H1 (cell line): ENCODE results near the gene GJA10. TPM values are rescaled to one million over a fixed set of nuclear protein-coding genes. Genes with fewer than 3 reads are reported as not detected.

ENCODE experiments used
- CTCF ChIA-PET: fragments of 300-600 bp; sonication (Branson Sonifier 250); formaldehyde crosslinking; loops from one replicate; lab custom pipeline; 2021; ENCODE audit not compliant: partially characterized antibody; lab: Charles Lee
- POLR2A ChIA-PET: fragments of 300-600 bp; sonication (Branson Sonifier 250); formaldehyde crosslinking; loops from one replicate; lab custom pipeline; 2021; ENCODE audit warnings: inconsistent platforms; ENCODE audit not compliant: partially characterized antibody; lab: Charles Lee
- DNase-seq, 2 experiments: peaks; one replicate each; pipeline versions ENCODE4 v3.0.0 to v3.0.0-alpha.2; 2010 to 2022; ENCODE audit warnings: low spot score in 2 of 2, low read depth in 1 of 2, mixed read lengths in 1 of 2
- FAIRE-seq: peaks from 2 replicates; lab custom pipeline; 2011; peaks lifted over from hg19 to GRCh38; lab: Jason Lieb, UNC
- H2AFZ ChIP-seq: 2 replicates; pipeline ENCODE4 v1.8.1; 2012; ENCODE audit warnings: low read length, inconsistent platforms
- H2AK5ac ChIP-seq: 2 replicates; pipeline ENCODE4 v1.6.1; 2013; ENCODE audit warnings: low read depth, low read length
- H2BK120ac ChIP-seq: replicated peaks from 2 replicates; pipeline ENCODE3; 2013; ENCODE audit warnings: low read depth, low read length, inconsistent platforms
- H2BK12ac ChIP-seq: 2 replicates; pipeline ENCODE4 v1.6.1; 2013; ENCODE audit warnings: low read depth, low read length
- H2BK15ac ChIP-seq: 2 replicates; pipeline ENCODE4 v1.6.1; 2013; ENCODE audit warnings: low read length
- H2BK20ac ChIP-seq: 2 replicates; pipeline ENCODE4 v1.6.1; 2013; ENCODE audit warnings: low read length
- H2BK5ac ChIP-seq: 2 replicates; pipeline ENCODE4 v1.6.1; 2013; ENCODE audit warnings: low read depth, low read length
- H3K14ac ChIP-seq: 2 replicates; pipeline ENCODE4 v1.6.1; 2013; ENCODE audit warnings: inconsistent platforms; ENCODE audit not compliant: insufficient read length
- H3K18ac ChIP-seq: 2 replicates; pipeline ENCODE4 v1.6.1; 2013; ENCODE audit warnings: low read length; ENCODE audit errors: extremely low read depth
- H3K23ac ChIP-seq: 2 replicates; pipeline ENCODE4 v1.6.1; 2013; ENCODE audit warnings: inconsistent platforms; ENCODE audit not compliant: insufficient read length
- H3K23me2 ChIP-seq: 2 replicates; pipeline ENCODE4 v1.6.1; 2013; ENCODE audit warnings: low read depth, low read length
- H3K27ac ChIP-seq: 2 replicates; pipeline ENCODE4 v1.6.1; 2011; ENCODE audit warnings: low read depth, low read length, inconsistent platforms
- H3K27me3 ChIP-seq, 4 experiments: replicated peaks in 1 of 4; 1 replicate in 1 of 4; 2 replicates in 3 of 4; pipeline versions ENCODE4 v1.6.1 to v1.8.1; 2011 to 2013; ENCODE audit warnings: low read length in 3 of 4, mild to moderate bottlenecking in 3 of 4, inconsistent platforms in 2 of 4, mixed read lengths in 2 of 4, moderate library complexity in 1 of 4; ENCODE audit not compliant: control insufficient read depth in 3 of 4, insufficient read depth in 3 of 4; ENCODE audit errors: extremely low read depth in 1 of 4
- H3K36me3 ChIP-seq, 4 experiments: 2 replicates each; pipeline versions ENCODE4 v1.6.1 to v1.8.1; 2011 to 2013; ENCODE audit warnings: mild to moderate bottlenecking in 4 of 4, low read length in 3 of 4, moderate library complexity in 2 of 4, control low read depth in 1 of 4, inconsistent platforms in 1 of 4; ENCODE audit not compliant: insufficient read depth in 4 of 4, control insufficient read depth in 2 of 4
- H3K4ac ChIP-seq: replicated peaks from 2 replicates; pipeline ENCODE3; 2013; ENCODE audit warnings: low read length, low read depth, mixed read lengths, inconsistent platforms; ENCODE audit not compliant: insufficient read length
- H3K4me1 ChIP-seq, 4 experiments: replicated peaks in 1 of 4; 1 replicate in 1 of 4; 2 replicates in 3 of 4; pipeline versions ENCODE4 v1.6.1 to v1.8.1; 2011 to 2013; ENCODE audit warnings: low read length in 3 of 4, inconsistent platforms in 2 of 4, mixed read lengths in 1 of 4; ENCODE audit not compliant: insufficient read depth in 4 of 4, control insufficient read depth in 3 of 4
- H3K4me2 ChIP-seq, 2 experiments: 2 replicates each; pipeline versions ENCODE4 v1.6.1 to v1.8.1; 2011 to 2013; ENCODE audit warnings: low read depth in 2 of 2, low read length in 2 of 2, control low read depth in 1 of 2, inconsistent platforms in 1 of 2, mild to moderate bottlenecking in 1 of 2; ENCODE audit not compliant: insufficient read depth in 1 of 2
- H3K4me3 ChIP-seq, 4 experiments: fragments of 200-600, 300-600 bp in 1 of 4; sonication (generic), shearing (Covaris generic), sonication (Bioruptor Twin) in 1 of 4; 2 replicates each; pipeline versions ENCODE4 v1.5.1 to v1.8.1; 2011 to 2016; ENCODE audit warnings: low read length in 4 of 4, low read depth in 3 of 4, control low read depth in 2 of 4, inconsistent platforms in 2 of 4, mild to moderate bottlenecking in 2 of 4, mixed read lengths in 1 of 4, moderate library complexity in 1 of 4; ENCODE audit not compliant: insufficient read depth in 2 of 4; ENCODE audit errors: extremely low read depth in 1 of 4
- H3K56ac ChIP-seq: replicated peaks from 2 replicates; pipeline ENCODE3; 2013; ENCODE audit warnings: low read depth, mild to moderate bottlenecking, mixed read lengths, low read length, inconsistent platforms; ENCODE audit not compliant: insufficient read length
- H3K79me1 ChIP-seq: 2 replicates; pipeline ENCODE4 v1.6.1; 2013; ENCODE audit warnings: low read depth, low read length, control low read depth
- H3K79me2 ChIP-seq, 2 experiments: 2 replicates each; pipeline versions ENCODE4 v1.6.1 to v1.8.1; 2012 to 2013; ENCODE audit warnings: low read length in 2 of 2, mild to moderate bottlenecking in 2 of 2, inconsistent platforms in 1 of 2; ENCODE audit not compliant: insufficient read depth in 2 of 2, control insufficient read depth in 1 of 2
- H3K9ac ChIP-seq, 4 experiments: replicated peaks in 1 of 4; 1 replicate in 1 of 4; 2 replicates in 3 of 4; pipeline versions ENCODE4 v1.6.1 to v1.8.1; 2011 to 2013; ENCODE audit warnings: low read depth in 3 of 4, low read length in 3 of 4, control low read depth in 2 of 4, mild to moderate bottlenecking in 2 of 4, moderate library complexity in 2 of 4, inconsistent platforms in 1 of 4; ENCODE audit errors: extremely low read depth in 1 of 4
- H3K9me3 ChIP-seq, 2 experiments: 2 replicates each; pipeline versions ENCODE4 v1.6.1 to v1.8.1; 2012 to 2013; ENCODE audit warnings: mild to moderate bottlenecking in 2 of 2, moderate library complexity in 2 of 2, control low read depth in 1 of 2, inconsistent platforms in 1 of 2, low read depth in 1 of 2, low read length in 1 of 2, mixed read lengths in 1 of 2; ENCODE audit not compliant: insufficient read depth in 2 of 2
- H4K20me1 ChIP-seq, 2 experiments: replicated peaks in 1 of 2; 2 replicates each; pipeline versions ENCODE3 to v1.8.1; 2011 to 2013; ENCODE audit warnings: inconsistent platforms in 2 of 2, low read length in 2 of 2, mild to moderate bottlenecking in 1 of 2; ENCODE audit not compliant: insufficient read depth in 2 of 2, control insufficient read depth in 1 of 2
- H4K5ac ChIP-seq: 2 replicates; pipeline ENCODE4 v1.6.1; 2013; ENCODE audit warnings: low read length, low read depth, mixed read lengths, inconsistent platforms; ENCODE audit not compliant: insufficient read length
- H4K8ac ChIP-seq: 2 replicates; pipeline ENCODE4 v1.8.0; 2013; ENCODE audit warnings: mild to moderate bottlenecking, moderate library complexity, low read length, inconsistent platforms; ENCODE audit not compliant: insufficient read depth; ENCODE audit errors: extremely low read depth
- H4K91ac ChIP-seq: replicated peaks from 2 replicates; pipeline ENCODE3; 2013; ENCODE audit warnings: low read length, mixed read lengths, inconsistent platforms; ENCODE audit not compliant: insufficient read length
- BACH1 ChIP-seq: IDR thresholded peaks from 2 replicates; pipeline ENCODE4 v1.6.1; 2012; ENCODE audit warnings: low read length, improper control_type of control experiment
- BRCA1 ChIP-seq: IDR thresholded peaks from 2 replicates; pipeline ENCODE4 v1.6.1; 2012; ENCODE audit warnings: low read depth, low read length, improper control_type of control experiment
- CEBPB ChIP-seq: IDR thresholded peaks from 2 replicates; pipeline ENCODE4 v1.6.1; 2012; ENCODE audit warnings: low read depth, low read length
- EP300 ChIP-seq, 2 experiments: IDR thresholded peaks; 1 replicate in 1 of 2; 2 replicates in 1 of 2; pipeline ENCODE4 v1.6.1; 2011 to 2012; ENCODE audit warnings: low read depth in 2 of 2, low read length in 2 of 2, mild to moderate bottlenecking in 2 of 2, borderline replicate concordance in 1 of 2, inconsistent platforms in 1 of 2, moderate library complexity in 1 of 2
- EZH2 ChIP-seq: fragments of 200-600 bp; sonication (generic); IDR thresholded peaks from 2 replicates; pipeline ENCODE4 v1.7.1; 2012; ENCODE audit warnings: low read depth, mild to moderate bottlenecking, moderate library complexity, low read length, inconsistent platforms; ENCODE audit not compliant: severe bottlenecking
- KDM1A ChIP-seq: fragments of 200-600, 300-600 bp; sonication (generic); IDR thresholded peaks from 2 replicates; pipeline ENCODE4 v1.7.1; 2016; ENCODE audit warnings: mild to moderate bottlenecking, low read length, borderline replicate concordance
- PHF8 ChIP-seq: fragments of 200-600 bp; sonication (generic); conservative IDR thresholded peaks from 2 replicates; pipeline ENCODE4 v1.7.1; 2012; ENCODE audit warnings: low read depth, mild to moderate bottlenecking, inconsistent platforms, low read length, moderate library complexity
- POLR2AphosphoS5 ChIP-seq: IDR thresholded peaks from 2 replicates; pipeline ENCODE4 v1.6.1; 2011; ENCODE audit warnings: low read depth, low read length
- SAP30 ChIP-seq: fragments of 300-600 bp; sonication (generic); IDR thresholded peaks from 2 replicates; pipeline ENCODE4 v1.7.1; 2012; ENCODE audit warnings: low read length, moderate library complexity, mild to moderate bottlenecking, inconsistent platforms; ENCODE audit not compliant: insufficient read depth, insufficient replicate concordance
- SP2 ChIP-seq: IDR thresholded peaks from 2 replicates; pipeline ENCODE4 v1.6.1; 2012; ENCODE audit warnings: mild to moderate bottlenecking, low read length, inconsistent platforms
- SP4 ChIP-seq: IDR thresholded peaks from 2 replicates; pipeline ENCODE4 v1.6.1; 2012; ENCODE audit warnings: low read length, inconsistent platforms
- TAF7 ChIP-seq: optimal IDR thresholded peaks from 2 replicates; pipeline ENCODE3; 2011; ENCODE audit warnings: low read depth, mild to moderate bottlenecking, inconsistent platforms, low read length, moderate library complexity, borderline replicate concordance
- TCF12 ChIP-seq: IDR thresholded peaks from 2 replicates; pipeline ENCODE4 v1.6.1; 2011; ENCODE audit warnings: low read depth, mild to moderate bottlenecking, low read length
- USF2 ChIP-seq: IDR thresholded peaks from 2 replicates; pipeline ENCODE4 v1.6.1; 2011; ENCODE audit warnings: low read length, improper control_type of control experiment
- WGBS, 2 experiments: shearing (Covaris generic) in 1 of 2; methylation state at CpG; one replicate each; pipeline versions ENCODE4 v1.1.6 to v1.1.7; 2013 to 2015; ENCODE audit warnings: low lambda C conversion rate in 2 of 2, mixed read lengths in 2 of 2, inconsistent platforms in 1 of 2, low coverage in 1 of 2, missing lambda C conversion rate in 1 of 2; ENCODE audit not compliant: insufficient replicate concordance in 2 of 2, insufficient coverage in 1 of 2, insufficient read length in 1 of 2; ENCODE audit errors: extremely low coverage in 1 of 2, missing lambda C conversion rate in 1 of 2; 5-methylcytosine and 5-hydroxymethylcytosine counted together
- polyA plus RNA-seq, 7 experiments: library from polyadenylated mRNA; depleted of rRNA in 3 of 7; stranded (reverse) in 5 of 7; unstranded in 2 of 7; fragments of >200 nt in 5 of 7; fragments of 200-250 nt in 2 of 7; gene quantifications; 1 replicate in 5 of 7; 2 replicates in 1 of 7; 4 replicates in 1 of 7; pipeline versions ENCODE4 v1.2.1 to v1.2.3, GENCODE V29; 2011 to 2013; ENCODE audit warnings: missing spikeins in 2 of 7, mixed read lengths in 2 of 7
- total RNA-seq: library from RNA; stranded (reverse); fragmentation: NEBNext Ultra II Directional; extraction: Animal tissue kit (Norgen Biotek cat#: 25700); gene quantifications from 2 replicates; pipeline ENCODE4 v1.2.1, GENCODE V29; 2021

GJA10 gene
- total and polyA plus RNA-seq, 2 of the 8 experiments (the other 6 are each of a cell fraction or from before 2014, with no cell fraction given) = 0.21 TPM; not detected in 1

- H2BK15ac ChIP-seq = no peak overlapping the region
- H4K5ac ChIP-seq = no peak overlapping the region
- H2BK5ac ChIP-seq = no peak overlapping the region
- H3K18ac ChIP-seq = no peak overlapping the region
- peaks cover 0 to 18% of the 10 kb centered on the region in 2 experiments; a peak in 2 of 4 replicates for H3K79me2 ChIP-seq
- no peak overlapping the region for H4K91ac ChIP-seq
- H2AK5ac ChIP-seq = no peak overlapping the region
- no peak overlapping the region for H3K4ac ChIP-seq
- no peak overlapping the region for H3K4me2 ChIP-seq
- no peaks in the 10 kb centered on the region for H4K20me1 ChIP-seq
- ChIA-PET CTCF (no interaction called here), POLR2A (interaction anchor here (0.8 to 1.6 kb wide), 3 partner anchors 9 to 22 kb away, joined by 3 to 5 read pairs (median 5); no protein-coding TSS in a partner anchor)
- no peak overlapping the region for H2AFZ ChIP-seq
- H3K9ac ChIP-seq = no peak overlapping the region
- H2BK20ac ChIP-seq = no peak overlapping the region
- peaks cover 10 to 67% (median 34%) of the 10 kb centered on the region in 4 experiments for H3K36me3 ChIP-seq
- H4K8ac ChIP-seq = no peak overlapping the region
- H3K56ac ChIP-seq = no peak overlapping the region
- no peak overlapping the region for H2BK12ac ChIP-seq
- DNase-seq (no peak), FAIRE-seq (no peak)
- H3K23ac ChIP-seq = no peak overlapping the region
- H3K4me3 ChIP-seq = no peak overlapping the region
- H3K27ac ChIP-seq = no peak overlapping the region
- H2BK120ac ChIP-seq = no peak overlapping the region
- 100% methylated on average over 1 of the region's 1 CpG; no CpG with 5 or more reads in 1 of the 2 experiments for WGBS, 2 experiments
- H3K79me1 ChIP-seq = peaks cover 4% of the 10 kb centered on the region; the same call in 1 of the 2 replicates
- no peaks in the 10 kb centered on the region for H3K27me3 ChIP-seq
- H3K9me3 ChIP-seq = no peaks in the 10 kb centered on the region
- no peaks in the 10 kb centered on the region for H3K4me1 ChIP-seq
- TF ChIP-seq SAP30 = no peak
- no peak for TF ChIP-seq CEBPB
- TF ChIP-seq KDM1A = no peak
- TF ChIP-seq SP2 = no peak
- TF ChIP-seq USF2 = no peak
- no peak for TF ChIP-seq TCF12
- no peak for TF ChIP-seq POLR2AphosphoS5
- TF ChIP-seq BACH1 = no peak
- no peak for TF ChIP-seq SP4
- TF ChIP-seq EP300 (IDR thresholded peaks at IDR 0.05; ENCODE audit: borderline replicate concordance in 1 of 2, low read depth in 2 of 2, low read length in 2 of 2) = no peak
- no peak for TF ChIP-seq TAF7
- no peak for TF ChIP-seq BRCA1
- TF ChIP-seq EZH2 = no peak
- no peak for TF ChIP-seq PHF8
- no peak overlapping the region for H3K14ac ChIP-seq
- no peaks in the 10 kb centered on the region for H3K23me2 ChIP-seq
Measured at GRCh38 chr6:89853068-89853467, 41.2 kb upstream of the GJA10 start.
